ENCODE data around the gene TEDC2. TPM values are rescaled to one million over a fixed set of nuclear protein-coding genes. Genes with fewer than 3 reads are reported as not detected.

The TEDC2 gene
- total and polyA plus RNA-seq, 2 experiments from 2014 or later, result 6.2 to 7.1 TPM

DNA sequence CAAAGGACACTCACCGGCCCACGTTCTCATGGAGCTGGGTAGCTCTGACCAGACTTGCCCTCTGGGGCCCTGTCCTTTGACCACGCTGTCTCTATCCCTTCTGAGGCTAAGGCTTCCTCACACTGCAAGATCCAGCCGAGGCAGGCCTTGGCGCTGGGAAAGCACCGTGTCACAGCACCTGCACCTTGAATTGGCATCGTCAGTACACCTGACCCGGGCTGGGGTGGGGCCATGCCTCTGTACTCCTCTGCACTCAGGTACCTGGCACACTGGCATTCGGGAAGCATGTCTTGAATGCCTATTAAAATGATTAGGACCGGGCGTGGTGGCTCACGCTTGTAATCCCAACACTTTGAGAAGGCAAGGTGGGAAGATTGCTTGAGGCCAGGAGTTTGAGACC, 21.0 kb downstream of the TEDC2 start:
- no peaks in the 10 kb centered on the region for H3K9me3 ChIP-seq (ENCODE audit: low read depth)
- 95% methylated on average over 12 of the region's 12 CpGs for WGBS (ENCODE audit: low lambda C conversion rate, missing lambda C conversion rate)
- no peaks in the 10 kb centered on the region for H3K36me3 ChIP-seq (replicated peaks; ENCODE audit: insufficient read depth, low read depth)
- H4K20me1 ChIP-seq (ENCODE audit: insufficient read depth, poor library complexity, severe bottlenecking), result peaks cover 31% of the 10 kb centered on the region
- H3K27ac ChIP-seq, result no peak overlapping the region
- H3K4me3 ChIP-seq, result no peak overlapping the region
- no peaks in the 10 kb centered on the region for H3K9me2 ChIP-seq (replicated peaks; ENCODE audit: insufficient read depth)
- H3K79me2 ChIP-seq, result peaks cover 83% of the 10 kb centered on the region
- TF ChIP-seq EZH2phosphoT487 (IDR thresholded peaks at IDR 0.05; ENCODE audit: low read depth, severe bottlenecking, unreplicated experiment) (no peak), EZH2 (IDR thresholded peaks at IDR 0.05; ENCODE audit: borderline replicate concordance) (no peak)
- no peak for DNase-seq (ENCODE audit: low spot score)
- H3K4me1 ChIP-seq (ENCODE audit: insufficient read depth), result peaks cover 41% of the 10 kb centered on the region
- H3K27me3 ChIP-seq, result no peaks in the 10 kb centered on the region
- H3K4me2 ChIP-seq, result no peak overlapping the region
- H2AFZ ChIP-seq, result no peak overlapping the region

DNA sequence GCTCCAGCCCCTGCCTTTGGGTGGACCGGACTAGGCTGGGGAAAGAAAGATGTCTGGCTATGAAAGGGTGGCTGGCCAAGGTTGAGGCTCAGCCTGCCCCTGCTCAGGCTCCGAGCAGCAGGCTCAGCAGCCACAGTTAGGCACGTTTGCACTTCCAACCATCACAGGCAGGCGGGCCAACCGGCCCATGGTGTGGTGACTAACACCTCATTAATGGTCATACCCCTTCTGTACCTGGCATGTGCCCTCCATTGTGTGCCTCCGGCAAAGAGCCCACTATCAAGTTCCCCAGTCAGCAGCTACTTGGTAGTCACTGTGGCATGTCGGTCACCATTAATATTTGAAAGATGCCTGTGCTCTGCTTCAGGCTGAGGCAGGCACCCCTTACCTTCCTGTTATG, 21.8 kb downstream of the TEDC2 start:
- no peak overlapping the region for H3K27ac ChIP-seq
- peaks cover 24% of the 10 kb centered on the region for H4K20me1 ChIP-seq (ENCODE audit: insufficient read depth, poor library complexity, severe bottlenecking)
- peaks cover 81% of the 10 kb centered on the region for H3K79me2 ChIP-seq
- WGBS (ENCODE audit: low lambda C conversion rate, missing lambda C conversion rate), result 77% methylated on average over 7 of the region's 7 CpGs
- peaks cover 33% of the 10 kb centered on the region for H3K4me1 ChIP-seq (ENCODE audit: insufficient read depth)
- no peak overlapping the region for H3K4me3 ChIP-seq
- no peaks in the 10 kb centered on the region for H3K27me3 ChIP-seq
- H2AFZ ChIP-seq, result no peak overlapping the region
- TF ChIP-seq, protein P1, sequence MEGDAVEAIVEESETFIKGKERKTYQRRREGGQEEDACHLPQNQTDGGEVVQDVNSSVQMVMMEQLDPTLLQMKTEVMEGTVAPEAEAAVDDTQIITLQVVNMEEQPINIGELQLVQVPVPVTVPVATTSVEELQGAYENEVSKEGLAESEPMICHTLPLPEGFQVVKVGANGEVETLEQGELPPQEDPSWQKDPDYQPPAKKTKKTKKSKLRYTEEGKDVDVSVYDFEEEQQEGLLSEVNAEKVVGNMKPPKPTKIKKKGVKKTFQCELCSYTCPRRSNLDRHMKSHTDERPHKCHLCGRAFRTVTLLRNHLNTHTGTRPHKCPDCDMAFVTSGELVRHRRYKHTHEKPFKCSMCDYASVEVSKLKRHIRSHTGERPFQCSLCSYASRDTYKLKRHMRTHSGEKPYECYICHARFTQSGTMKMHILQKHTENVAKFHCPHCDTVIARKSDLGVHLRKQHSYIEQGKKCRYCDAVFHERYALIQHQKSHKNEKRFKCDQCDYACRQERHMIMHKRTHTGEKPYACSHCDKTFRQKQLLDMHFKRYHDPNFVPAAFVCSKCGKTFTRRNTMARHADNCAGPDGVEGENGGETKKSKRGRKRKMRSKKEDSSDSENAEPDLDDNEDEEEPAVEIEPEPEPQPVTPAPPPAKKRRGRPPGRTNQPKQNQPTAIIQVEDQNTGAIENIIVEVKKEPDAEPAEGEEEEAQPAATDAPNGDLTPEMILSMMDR (IDR thresholded peaks at IDR 0.05; ENCODE audit: poor library complexity), result no peak
- TF ChIP-seq EZH2phosphoT487 (IDR thresholded peaks at IDR 0.05; ENCODE audit: low read depth, severe bottlenecking, unreplicated experiment) (no peak), EZH2 (IDR thresholded peaks at IDR 0.05; ENCODE audit: borderline replicate concordance) (no peak)
- H3K9me3 ChIP-seq (ENCODE audit: low read depth), result no peaks in the 10 kb centered on the region
- H3K4me2 ChIP-seq, result no peak overlapping the region
- DNase-seq (ENCODE audit: low spot score), result no peak
- no peaks in the 10 kb centered on the region for H3K9me2 ChIP-seq (replicated peaks; ENCODE audit: insufficient read depth)
- H3K36me3 ChIP-seq (replicated peaks; ENCODE audit: insufficient read depth, low read depth), result no peaks in the 10 kb centered on the region

- H3K4me1 ChIP-seq (ENCODE audit: insufficient read depth), result peaks cover 28% of the 10 kb centered on the region
- no peaks in the 10 kb centered on the region for H3K27me3 ChIP-seq
- H3K4me2 ChIP-seq, result no peak overlapping the region
- peaks cover 81% of the 10 kb centered on the region for H3K79me2 ChIP-seq
- H3K27ac ChIP-seq, result no peak overlapping the region
- WGBS (ENCODE audit: low lambda C conversion rate, missing lambda C conversion rate), result 95% methylated on average over 13 of the region's 13 CpGs
- no peaks in the 10 kb centered on the region for H3K36me3 ChIP-seq (replicated peaks; ENCODE audit: insufficient read depth, low read depth)
- H4K20me1 ChIP-seq (ENCODE audit: insufficient read depth, poor library complexity, severe bottlenecking), result peaks cover 18% of the 10 kb centered on the region
- H3K9me2 ChIP-seq (replicated peaks; ENCODE audit: insufficient read depth), result no peaks in the 10 kb centered on the region
- H3K4me3 ChIP-seq, result no peak overlapping the region
- H2AFZ ChIP-seq, result no peak overlapping the region
- TF ChIP-seq, protein P1 (IDR thresholded peaks at IDR 0.05; ENCODE audit: poor library complexity), result no peak
- no peak for TF ChIP-seq EZH2 (IDR thresholded peaks at IDR 0.05; ENCODE audit: borderline replicate concordance)
- TF ChIP-seq EZH2phosphoT487 (IDR thresholded peaks at IDR 0.05; ENCODE audit: low read depth, severe bottlenecking, unreplicated experiment), result no peak
- H3K9me3 ChIP-seq (ENCODE audit: low read depth), result no peaks in the 10 kb centered on the region
- no peak for DNase-seq (ENCODE audit: low spot score)
Measured at GRCh38 chr16:2482249-2482648, 22.3 kb downstream of the TEDC2 start.

- no peak for DNase-seq (ENCODE audit: low spot score)
- H3K27me3 ChIP-seq, result no peaks in the 10 kb centered on the region
- H2AFZ ChIP-seq, result no peak overlapping the region
- no peaks in the 10 kb centered on the region for H3K9me2 ChIP-seq (replicated peaks; ENCODE audit: insufficient read depth)
- 83% methylated on average over 31 of the region's 32 CpGs for WGBS (ENCODE audit: low lambda C conversion rate, missing lambda C conversion rate)
- H3K36me3 ChIP-seq (replicated peaks; ENCODE audit: insufficient read depth, low read depth), result no peaks in the 10 kb centered on the region
- peaks cover 13% of the 10 kb centered on the region for H4K20me1 ChIP-seq (ENCODE audit: insufficient read depth, poor library complexity, severe bottlenecking)
- TF ChIP-seq EZH2phosphoT487 (IDR thresholded peaks at IDR 0.05; ENCODE audit: low read depth, severe bottlenecking, unreplicated experiment), result no peak
- no peak for TF ChIP-seq EZH2 (IDR thresholded peaks at IDR 0.05; ENCODE audit: borderline replicate concordance)
- TF ChIP-seq, protein P1 (IDR thresholded peaks at IDR 0.05; ENCODE audit: poor library complexity), result no peak
- no peaks in the 10 kb centered on the region for H3K9me3 ChIP-seq (ENCODE audit: low read depth)
- H3K4me1 ChIP-seq (ENCODE audit: insufficient read depth), result peaks cover 21% of the 10 kb centered on the region
- H3K27ac ChIP-seq, result no peak overlapping the region
- H3K4me3 ChIP-seq, result no peak overlapping the region
- peaks cover 81% of the 10 kb centered on the region for H3K79me2 ChIP-seq
- peak overlapping the region; percentile 8 for H3K4me2 ChIP-seq
Measured at GRCh38 chr16:2482708-2483534, 23.0 kb downstream of the TEDC2 start.

Data from hepatocyte (in vitro differentiated cells).